Esophagus squamous epithelium (tissue), 5 donors: ENCODE measurements around the gene BBS2. TPM values are rescaled to one million over a fixed set of nuclear protein-coding genes. Genes with fewer than 3 reads are reported as not detected.

Experiments used
- DNase-seq: peaks from one replicate; lab custom pipeline; 2025; lab: John Stamatoyannopoulos, UW
- H3K27ac ChIP-seq, 4 donors: fragments of 200-600 bp; sonication (generic); one replicate each; pipeline ENCODE4 v1.5.1; 2016 to 2019; ENCODE audit warnings: mild to moderate bottlenecking in 1 of 4
- H3K27me3 ChIP-seq, 4 donors: fragments of 200-600 bp; sonication (generic); 1 replicate in 3 of 4; 2 replicates in 1 of 4; pipeline versions ENCODE4 v1.5.1 to v1.6.0; 2017 to 2021; ENCODE audit warnings: antibody characterized with exemption in 1 of 4
- H3K36me3 ChIP-seq, 3 donors: fragments of 200-600 bp; sonication (generic); one replicate each; pipeline ENCODE4 v1.5.1; 2016 to 2019
- H3K4me1 ChIP-seq, 3 donors: fragments of 200-600 bp; sonication (generic); one replicate each; pipeline ENCODE4 v1.5.1; 2017 to 2019
- H3K4me3 ChIP-seq, 4 donors: fragments of 200-600 bp; sonication (generic); 1 replicate in 3 of 4; 2 replicates in 1 of 4; pipeline ENCODE4 v1.5.1; 2016 to 2019; ENCODE audit warnings: mild to moderate bottlenecking in 2 of 4, moderate library complexity in 1 of 4
- H3K9me3 ChIP-seq, 3 donors: fragments of 200-600 bp; sonication (generic); one replicate each; pipeline ENCODE4 v1.5.1; 2016 to 2019
- CTCF ChIP-seq, 6 experiments: fragments of 450-650 bp in 4 of 6; fragments of 200-600 bp in 2 of 6; sonication (generic) in 2 of 6; IDR thresholded peaks; one replicate each; pipeline ENCODE4 v1.5.1; 2016 to 2019; ENCODE audit warnings: antibody characterized with exemption in 6 of 6, mild to moderate bottlenecking in 4 of 6, moderate library complexity in 4 of 6
- POLR2A ChIP-seq, 4 donors: fragments of 450-650 bp; IDR thresholded peaks; one replicate each; pipeline ENCODE4 v1.6.1; 2017; ENCODE audit warnings: antibody characterized with exemption in 4 of 4, mild to moderate bottlenecking in 4 of 4, moderate library complexity in 3 of 4
- WGBS, 2 donors: methylation state at CpG; one replicate each; pipeline ENCODE4 v1.1.5; 2018; 5-methylcytosine and 5-hydroxymethylcytosine counted together
- intact Hi-C: fragments of 100-400 bp; cut with DNase I; formaldehyde crosslinking; loops from one replicate; pipeline ENCODE4 v1.15.0; 2022
- total RNA-seq, 4 donors: library from RNA; depleted of rRNA; stranded (reverse); fragments of >200 nt; gene quantifications; one replicate each; pipeline ENCODE4 v1.1.0, GENCODE V29; 2016
- donor health status: DM: yes; HTN: yes; CAD: no.

Gene BBS2
- total RNA-seq, 4 donors from 2014 or later, result 15.2 to 60.8 (median 31.1) TPM

- DNase-seq, result no peak
- peaks cover 0 to 48% (median 4%) of the 10 kb centered on the region in 3 donors for H3K36me3 ChIP-seq
- H3K4me1 ChIP-seq, result peaks cover 11 to 50% (median 25%) of the 10 kb centered on the region in 3 donors
- peak overlapping the region; percentile 86 to 90 (median 89) for H3K27ac ChIP-seq
- TF ChIP-seq CTCF (IDR thresholded peaks at IDR 0.05) (no peak), POLR2A (IDR thresholded peaks at IDR 0.05) (no peak)
- H3K9me3 ChIP-seq, result no peaks in the 10 kb centered on the region
- H3K27me3 ChIP-seq, result no peaks in the 10 kb centered on the region
- WGBS, 2 donors, result 3 to 6% methylated on average over 24 to 25 of the region's 31 CpGs
- intact Hi-C loops, result no loop called here
- H3K4me3 ChIP-seq, result peak overlapping the region; percentile 77 to 94 (median 84)
These were observed 67.8 kb downstream of the BBS2 start for GRCh38 chr16:56451753-56452689.

GRCh38 chr16:56450986-56451752 is 68.7 kb downstream of the BBS2 start, which contains the start of the genes NUDT21 and OGFOD1:
NUDT21 (minus strand) TSS chr16:56451332; CDS start chr16:56451202, 130 bp downstream.
OGFOD1 (plus strand) TSS chr16:56451554; CDS start chr16:56451613, 59 bp downstream.
- TF ChIP-seq POLR2A (IDR thresholded peaks at IDR 0.05) (peak in 2 of 4 donors; percentile 50 to 67), CTCF (IDR thresholded peaks at IDR 0.05) (peak in 2 of 6 experiments; percentile 10 to 15)
- H3K27me3 ChIP-seq, result no peaks in the 10 kb centered on the region
- intact Hi-C loops, result no loop called here
- peaks cover 11 to 50% (median 25%) of the 10 kb centered on the region in 3 donors for H3K4me1 ChIP-seq
- peak within 1 kb of the TSS; percentile 77 to 94 (median 84) for H3K4me3 ChIP-seq
- peak within 1 kb of the TSS; percentile 86 to 90 (median 89) for H3K27ac ChIP-seq
- H3K9me3 ChIP-seq, result no peaks in the 10 kb centered on the region
- 1% methylated on average over 32 to 35 of the region's 56 CpGs for WGBS, 2 donors
- peak; percentile 77 for DNase-seq
- peaks cover 0 to 48% (median 0%) of the 10 kb centered on the region in 3 donors for H3K36me3 ChIP-seq

- TF ChIP-seq CTCF (IDR thresholded peaks at IDR 0.05), result no peak
- no peak for TF ChIP-seq POLR2A (IDR thresholded peaks at IDR 0.05)
- 5 to 6% methylated on average over 18 of the region's 18 CpGs for WGBS, 2 donors
- peaks cover 11 to 50% (median 25%) of the 10 kb centered on the region in 3 donors for H3K4me1 ChIP-seq
These were observed 69.4 kb downstream of the BBS2 start for GRCh38 chr16:56450275-56450985.

GRCh38 chr16:56448005-56448404 is 71.8 kb downstream of the BBS2 start:
- Histone ChIP-seq H3K4me1 (peaks cover 11 to 43% (median 22%) of the 10 kb centered on the region in 3 donors), H3K36me3 (peaks cover 0 to 49% (median 10%) of the 10 kb centered on the region in 3 donors), H3K27ac (no peak overlapping the region), H3K9me3 (no peaks in the 10 kb centered on the region), H3K4me3 (no peak overlapping the region), H3K27me3 (no peaks in the 10 kb centered on the region)
- TF ChIP-seq POLR2A (IDR thresholded peaks at IDR 0.05), result no peak
- DNase-seq, result no peak
- intact Hi-C loops, result no loop called here

More at GRCh38 chr16:56450275-56450985, 69.4 kb downstream of the BBS2 start:
- DNase-seq, result no peak
- intact Hi-C loops, result no loop called here
- Histone ChIP-seq H3K9me3 (no peaks in the 10 kb centered on the region), H3K27me3 (no peaks in the 10 kb centered on the region), H3K36me3 (peaks cover 0 to 48% (median 7%) of the 10 kb centered on the region in 3 donors), H3K27ac (peak overlapping the region; percentile 86 to 90 (median 89)), H3K4me3 (peak overlapping the region; percentile 77 to 94 (median 84))

- WGBS, 2 donors, result 45 to 55% methylated on average over 2 of the region's 2 CpGs
- peaks cover 0 to 56% (median 10%) of the 10 kb centered on the region in 3 donors for H3K36me3 ChIP-seq
- H3K4me1 ChIP-seq, result peaks cover 11 to 36% (median 15%) of the 10 kb centered on the region in 3 donors
These were observed 72.5 kb downstream of the BBS2 start for GRCh38 chr16:56447286-56447685.

More at GRCh38 chr16:56447286-56447685, 72.5 kb downstream of the BBS2 start:
- intact Hi-C loops, result no loop called here
- Histone ChIP-seq H3K27ac (no peak overlapping the region), H3K9me3 (no peaks in the 10 kb centered on the region), H3K27me3 (no peaks in the 10 kb centered on the region), H3K4me3 (no peak overlapping the region)
- DNase-seq, result no peak
- no peak for TF ChIP-seq POLR2A (IDR thresholded peaks at IDR 0.05)
- no peak for TF ChIP-seq CTCF (IDR thresholded peaks at IDR 0.05)
